Transverse colon (tissue), 4 donors: ENCODE results near the gene FOLR1. TPM values are rescaled to one million over a fixed set of nuclear protein-coding genes. Genes with fewer than 3 reads are reported as not detected.

Source experiments
- DNase-seq: peaks from one replicate; pipeline ENCODE4 v3.0.0-alpha.2; 2019
- H3K27ac ChIP-seq, 4 donors: fragments of 200-600 bp; sonication (generic); 2 replicates each; pipeline ENCODE4 v1.5.1; 2016 to 2018; ENCODE audit warnings: inconsistent platforms in 4 of 4
- H3K27me3 ChIP-seq: fragments of 200-600 bp; sonication (generic); 2 replicates; pipeline ENCODE4 v1.5.1; 2017; ENCODE audit warnings: inconsistent platforms
- H3K36me3 ChIP-seq, 4 donors: fragments of 200-600 bp; sonication (generic); 2 replicates each; pipeline ENCODE4 v1.5.1; 2017 to 2019; ENCODE audit warnings: inconsistent platforms in 4 of 4
- H3K4me1 ChIP-seq, 4 donors: fragments of 200-600 bp; sonication (generic); 2 replicates each; pipeline ENCODE4 v1.5.1; 2017 to 2020; ENCODE audit warnings: inconsistent platforms in 4 of 4
- H3K4me3 ChIP-seq, 4 donors: fragments of 200-600 bp; sonication (generic); 1 replicate in 1 of 4; 2 replicates in 3 of 4; pipeline versions ENCODE4 v1.5.1 to v1.6.1; 2017 to 2019; ENCODE audit warnings: inconsistent platforms in 4 of 4
- H3K9me3 ChIP-seq, 2 donors: fragments of 200-600 bp; sonication (generic); 2 replicates each; pipeline ENCODE4 v1.5.1; 2017 to 2019; ENCODE audit warnings: inconsistent platforms in 2 of 2
- EP300 ChIP-seq: sonication (generic); formaldehyde crosslinking; IDR thresholded peaks from one replicate; pipeline ENCODE4 v1.6.1; 2017; ENCODE audit warnings: antibody characterized with exemption, low read depth
- POLR2A ChIP-seq: fragments of 450-650 bp; IDR thresholded peaks from one replicate; pipeline ENCODE4 v1.6.1; 2016; ENCODE audit warnings: antibody characterized with exemption, mild to moderate bottlenecking, moderate library complexity
- POLR2AphosphoS5 ChIP-seq, 3 donors: sonication (generic); formaldehyde crosslinking; IDR thresholded peaks; one replicate each; pipeline ENCODE4 v1.6.1; 2016; ENCODE audit warnings: antibody characterized with exemption in 3 of 3
- WGBS, 2 donors: methylation state at CpG; one replicate each; pipeline ENCODE4 v1.1.5; 2018; ENCODE audit warnings: low coverage in 1 of 2; 5-methylcytosine and 5-hydroxymethylcytosine counted together
- in situ Hi-C, 4 donors: fragments of 200-750 bp; cut with MboI; loops; one replicate each; pipeline versions ENCODE4 v1.15.0 to v1.15.1; 2017; ENCODE audit warnings: low sequenced_read_pairs in 3 of 4, low pct_ligation_motif_present in 1 of 4, low pct_unique_long_range_greater_than_20kb in 1 of 4
- intact Hi-C: fragments of 100-400 bp; cut with DNase I; formaldehyde crosslinking; loops from one replicate; pipeline ENCODE4 v1.15.1; 2023; ENCODE audit warnings: low total_unique reads
- total RNA-seq, 4 donors: library from RNA; depleted of rRNA; stranded (reverse); fragments of >200 nt; gene quantifications; one replicate each; pipeline ENCODE4 v1.1.0, GENCODE V29; 2016
- TF ChIP-seq, protein P1 (sequence below), 5 experiments: fragments of 200-600 bp in 3 of 5; fragments of 450-650 bp in 2 of 5; sonication (generic) in 3 of 5; IDR thresholded peaks; 1 replicate in 2 of 5; 2 replicates in 3 of 5; pipeline ENCODE4 v1.5.1; 2016 to 2017; ENCODE audit warnings: antibody characterized with exemption in 5 of 5, inconsistent platforms in 3 of 5, mild to moderate bottlenecking in 2 of 5, moderate library complexity in 1 of 5

FOLR1 gene
- total RNA-seq, 4 donors from 2014 or later = not detected

GRCh38 chr11:72231396-72232259 lies 39.7 kb downstream of the FOLR1 start:
- Histone ChIP-seq H3K4me1 (peaks cover 0 to 10% (median 6%) of the 10 kb centered on the region in 4 donors), H3K27me3 (no peaks in the 10 kb centered on the region), H3K9me3 (no peaks in the 10 kb centered on the region), H3K27ac (no peak overlapping the region), H3K4me3 (no peak overlapping the region), H3K36me3 (peaks cover 0 to 62% (median 16%) of the 10 kb centered on the region in 4 donors)
- no peak for DNase-seq
- intact Hi-C loops = no loop called here
- TF ChIP-seq POLR2A = no peak
- TF ChIP-seq, protein P1, sequence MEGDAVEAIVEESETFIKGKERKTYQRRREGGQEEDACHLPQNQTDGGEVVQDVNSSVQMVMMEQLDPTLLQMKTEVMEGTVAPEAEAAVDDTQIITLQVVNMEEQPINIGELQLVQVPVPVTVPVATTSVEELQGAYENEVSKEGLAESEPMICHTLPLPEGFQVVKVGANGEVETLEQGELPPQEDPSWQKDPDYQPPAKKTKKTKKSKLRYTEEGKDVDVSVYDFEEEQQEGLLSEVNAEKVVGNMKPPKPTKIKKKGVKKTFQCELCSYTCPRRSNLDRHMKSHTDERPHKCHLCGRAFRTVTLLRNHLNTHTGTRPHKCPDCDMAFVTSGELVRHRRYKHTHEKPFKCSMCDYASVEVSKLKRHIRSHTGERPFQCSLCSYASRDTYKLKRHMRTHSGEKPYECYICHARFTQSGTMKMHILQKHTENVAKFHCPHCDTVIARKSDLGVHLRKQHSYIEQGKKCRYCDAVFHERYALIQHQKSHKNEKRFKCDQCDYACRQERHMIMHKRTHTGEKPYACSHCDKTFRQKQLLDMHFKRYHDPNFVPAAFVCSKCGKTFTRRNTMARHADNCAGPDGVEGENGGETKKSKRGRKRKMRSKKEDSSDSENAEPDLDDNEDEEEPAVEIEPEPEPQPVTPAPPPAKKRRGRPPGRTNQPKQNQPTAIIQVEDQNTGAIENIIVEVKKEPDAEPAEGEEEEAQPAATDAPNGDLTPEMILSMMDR (IDR thresholded peaks at IDR 0.05) = no peak
- no peak for TF ChIP-seq EP300
- TF ChIP-seq POLR2AphosphoS5 (IDR thresholded peaks at IDR 0.05) = no peak
- in situ Hi-C loops = no loop called here
- 84% methylated on average over 9 of the region's 9 CpGs; no CpG with 5 or more reads in 1 of the 2 donors for WGBS, 2 donors

DNA sequence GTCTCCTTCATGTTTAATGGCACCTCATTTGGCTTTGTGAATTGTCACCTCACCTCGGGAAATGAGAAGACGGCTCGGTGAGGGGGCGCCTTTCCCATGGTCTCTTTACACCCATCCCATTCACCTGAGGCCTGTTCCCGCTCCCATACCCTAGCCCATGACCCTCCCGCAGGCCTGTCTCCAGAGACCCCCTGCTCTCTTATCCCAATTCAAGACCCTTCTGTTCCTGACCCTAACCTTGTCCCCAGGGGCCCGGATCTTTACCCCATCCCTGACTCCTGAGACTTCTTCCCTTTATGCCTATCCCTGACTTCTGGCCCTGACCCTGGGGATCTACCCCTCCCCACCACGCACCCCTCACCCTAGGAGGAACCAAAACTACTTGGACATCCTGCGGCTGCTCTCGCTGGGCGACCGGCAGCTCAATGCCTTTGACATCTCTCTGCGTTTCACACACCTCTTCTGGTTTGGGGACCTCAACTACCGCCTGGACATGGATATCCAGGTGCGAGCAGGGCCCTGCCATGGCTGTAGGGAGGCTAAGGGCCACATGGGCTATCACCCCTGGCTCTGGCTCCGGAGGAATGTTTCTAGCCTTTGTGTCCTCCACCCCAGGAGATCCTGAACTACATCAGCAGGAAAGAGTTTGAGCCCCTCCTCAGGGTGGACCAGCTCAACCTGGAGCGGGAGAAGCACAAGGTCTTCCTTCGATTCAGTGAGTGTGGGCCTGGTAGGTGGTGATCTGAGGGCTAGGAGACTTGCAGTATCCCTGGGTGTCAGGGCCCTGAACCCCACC lies 40.5 kb downstream of the FOLR1 start:
- Histone ChIP-seq H3K4me3 (no peak overlapping the region), H3K27ac (no peak overlapping the region), H3K9me3 (no peaks in the 10 kb centered on the region), H3K27me3 (no peaks in the 10 kb centered on the region), H3K36me3 (peaks cover 0 to 68% (median 18%) of the 10 kb centered on the region in 4 donors), H3K4me1 (peaks cover 0 to 8% (median 5%) of the 10 kb centered on the region in 4 donors)
- TF ChIP-seq POLR2AphosphoS5 (IDR thresholded peaks at IDR 0.05) (no peak), EP300 (no peak), POLR2A (no peak)
- TF ChIP-seq, protein P1 (IDR thresholded peaks at IDR 0.05) = no peak
- DNase-seq = no peak
- in situ Hi-C loops (no loop called here), intact Hi-C loops (no loop called here)
- 60 to 89% methylated on average over 2 to 18 of the region's 18 CpGs for WGBS, 2 donors

DNA sequence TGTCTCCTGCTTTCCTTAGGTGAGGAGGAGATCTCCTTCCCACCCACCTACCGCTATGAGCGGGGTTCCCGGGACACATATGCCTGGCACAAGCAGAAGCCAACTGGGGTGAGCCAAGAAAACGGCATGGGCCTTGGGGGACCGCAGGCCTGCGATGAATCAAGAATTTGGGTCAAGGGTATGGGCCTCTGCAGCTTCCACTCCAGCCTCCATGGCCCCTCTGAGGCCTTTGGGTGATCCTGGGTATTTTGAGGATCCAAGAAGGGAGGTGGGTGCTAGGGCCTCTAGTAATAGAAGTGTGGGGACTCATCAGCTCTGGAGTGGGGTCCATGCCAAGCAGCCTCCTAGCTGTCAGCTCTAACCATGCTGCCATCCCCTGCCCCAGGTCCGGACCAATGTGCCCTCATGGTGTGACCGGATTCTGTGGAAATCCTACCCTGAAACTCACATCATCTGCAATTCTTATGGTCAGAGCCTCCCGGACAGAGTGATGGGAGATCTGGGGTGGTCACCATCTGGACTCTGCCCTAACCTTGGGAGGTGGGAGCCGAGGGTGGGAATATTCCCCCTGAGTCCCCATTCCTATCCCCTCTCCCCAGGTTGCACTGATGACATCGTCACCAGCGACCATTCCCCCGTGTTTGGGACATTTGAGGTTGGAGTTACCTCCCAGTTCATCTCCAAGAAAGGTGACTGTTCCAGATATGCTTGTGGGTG lies 41.3 kb downstream of the FOLR1 start:
- 96% methylated on average over 13 of the region's 13 CpGs; no CpG with 5 or more reads in 1 of the 2 donors for WGBS, 2 donors
- H3K27ac ChIP-seq = no peak overlapping the region
- H3K4me1 ChIP-seq = peaks cover 0 to 16% (median 12%) of the 10 kb centered on the region in 4 donors
- intact Hi-C loops = no loop called here
- in situ Hi-C loops = no loop called here
- no peaks in the 10 kb centered on the region for H3K9me3 ChIP-seq
- no peak for TF ChIP-seq EP300
- no peak overlapping the region for H3K4me3 ChIP-seq
- peaks cover 0 to 70% (median 18%) of the 10 kb centered on the region in 4 donors for H3K36me3 ChIP-seq
- no peak for DNase-seq
- H3K27me3 ChIP-seq = no peaks in the 10 kb centered on the region

DNA sequence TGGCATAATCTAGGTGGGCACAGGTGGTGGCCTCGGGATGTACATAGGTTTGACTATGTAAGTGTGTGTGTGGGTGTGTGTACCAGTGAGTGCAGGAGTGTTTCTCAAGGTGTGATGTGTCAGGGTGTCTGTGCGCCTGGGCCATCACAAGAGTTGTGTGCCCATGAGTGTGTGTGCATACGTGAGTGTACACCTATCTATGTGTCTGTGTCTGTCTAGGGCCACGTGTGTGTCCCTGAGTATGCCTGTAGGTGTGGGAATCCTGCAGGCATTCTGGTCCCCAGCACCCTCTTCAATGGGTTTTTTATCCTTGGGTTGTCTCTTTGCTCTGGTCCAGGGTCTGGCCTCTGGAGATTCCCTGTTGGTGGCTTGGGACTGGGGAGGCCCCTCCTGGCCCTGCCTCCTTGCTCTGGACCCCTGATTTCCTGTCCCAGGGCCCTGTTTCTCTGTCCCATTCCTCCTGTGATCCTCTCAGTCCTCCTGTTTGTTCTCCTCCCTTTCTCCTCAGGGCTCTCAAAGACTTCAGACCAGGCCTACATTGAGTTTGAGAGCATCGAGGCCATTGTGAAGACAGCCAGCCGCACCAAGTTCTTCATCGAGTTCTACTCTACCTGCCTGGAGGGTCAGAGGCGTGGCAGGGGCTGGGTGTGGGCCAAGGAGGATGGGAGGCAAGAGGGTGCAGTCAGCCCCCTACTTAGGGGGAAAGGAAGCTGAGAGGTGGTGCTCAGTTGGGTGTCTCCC lies 42.0 kb downstream of the FOLR1 start:
- H3K4me1 ChIP-seq = peaks cover 1 to 23% (median 19%) of the 10 kb centered on the region in 4 donors
- no peaks in the 10 kb centered on the region for H3K27me3 ChIP-seq
- H3K27ac ChIP-seq = no peak overlapping the region
- no peaks in the 10 kb centered on the region for H3K9me3 ChIP-seq
- TF ChIP-seq POLR2AphosphoS5 (IDR thresholded peaks at IDR 0.05) (no peak), POLR2A (no peak), EP300 (no peak)
- TF ChIP-seq, protein P1 (IDR thresholded peaks at IDR 0.05) = no peak
- in situ Hi-C loops (no loop called here), intact Hi-C loops (no loop called here)
- DNase-seq = no peak
- H3K36me3 ChIP-seq = peaks cover 0 to 63% (median 18%) of the 10 kb centered on the region in 4 donors
- no peak overlapping the region for H3K4me3 ChIP-seq
- WGBS, 2 donors = 17 to 85% methylated on average over 1 to 8 of the region's 8 CpGs
